Neural progenitor cell (in vitro differentiated cells): Measurements from ENCODE around the gene ONECUT1. TPM values are rescaled to one million over a fixed set of nuclear protein-coding genes. Genes with fewer than 3 reads are reported as not detected.

Experiments used
- DNase-seq: peaks from one replicate; pipeline ENCODE4 v3.0.0-alpha.2; 2016; ENCODE audit warnings: low spot score
- H2AFZ ChIP-seq: fragments of 200-600 bp; sonication (generic); replicated peaks from 2 replicates; pipeline ENCODE4 v1.6.1; 2016; ENCODE audit warnings: antibody characterized with exemption
- H3F3A ChIP-seq: fragments of 200-600 bp; sonication (generic); 2 replicates; pipeline ENCODE4 v1.6.1; 2016; ENCODE audit warnings: antibody characterized with exemption, low read depth
- H3K27ac ChIP-seq: fragments of 200-600 bp; sonication (generic); 2 replicates; pipeline ENCODE4 v1.5.1; 2016; ENCODE audit warnings: mild to moderate bottlenecking
- H3K27me3 ChIP-seq: fragments of 200-600 bp; sonication (generic); 2 replicates; pipeline ENCODE4 v1.6.1; 2016; ENCODE audit warnings: mild to moderate bottlenecking, moderate library complexity
- H3K36me3 ChIP-seq: fragments of 200-600 bp; sonication (generic); 2 replicates; pipeline ENCODE4 v1.5.1; 2016
- H3K4me1 ChIP-seq: fragments of 200-600 bp; sonication (generic); 2 replicates; pipeline ENCODE4 v1.6.1; 2016; ENCODE audit warnings: mixed run types
- H3K4me2 ChIP-seq: fragments of 200-600 bp; sonication (generic); 2 replicates; pipeline ENCODE4 v1.6.1; 2016
- H3K4me3 ChIP-seq: fragments of 200-600 bp; sonication (generic); 2 replicates; pipeline ENCODE4 v1.5.1; 2016
- H3K79me2 ChIP-seq: fragments of 200-600 bp; sonication (generic); 2 replicates; pipeline ENCODE4 v1.6.1; 2016; ENCODE audit warnings: low read depth
- H3K9ac ChIP-seq: fragments of 200-600 bp; sonication (generic); 2 replicates; pipeline ENCODE4 v1.6.1; 2016
- H3K9me3 ChIP-seq: fragments of 200-600 bp; sonication (generic); 2 replicates; pipeline ENCODE4 v1.5.1; 2016; ENCODE audit warnings: low read depth
- H4K20me1 ChIP-seq: fragments of 200-600 bp; sonication (generic); 2 replicates; pipeline ENCODE4 v1.6.1; 2016; ENCODE audit warnings: low read depth
- H3K27ac Mint-ChIP-seq: 3 replicates; pipeline ENCODE4 v1.8.0; 2021; ENCODE audit warnings: mixed read lengths
- H3K27me3 Mint-ChIP-seq: 2 replicates; pipeline ENCODE4 v1.8.0; 2022; ENCODE audit warnings: low read depth, mild to moderate bottlenecking, inconsistent platforms, moderate library complexity, mixed read lengths; ENCODE audit not compliant: insufficient read depth
- H3K36me3 Mint-ChIP-seq: 3 replicates; pipeline ENCODE4 v1.8.0; 2021; ENCODE audit warnings: mixed read lengths
- H3K4me1 Mint-ChIP-seq: 3 replicates; pipeline ENCODE4 v1.8.0; 2021; ENCODE audit warnings: mixed read lengths
- H3K4me3 Mint-ChIP-seq: 3 replicates; pipeline ENCODE4 v1.8.0; 2021; ENCODE audit warnings: mild to moderate bottlenecking, moderate library complexity, mixed read lengths
- H3K9me3 Mint-ChIP-seq: 3 replicates; pipeline ENCODE4 v1.8.0; 2020; ENCODE audit warnings: mixed read lengths
- CTCF ChIP-seq: fragments of 200-600 bp; sonication (generic); IDR thresholded peaks from 2 replicates; pipeline ENCODE4 v1.5.1; 2017; ENCODE audit warnings: antibody characterized with exemption, mild to moderate bottlenecking
- EZH2 ChIP-seq: fragments of 200-600 bp; sonication (generic); IDR thresholded peaks from 2 replicates; pipeline ENCODE4 v1.6.1; 2017; ENCODE audit warnings: antibody characterized with exemption, mild to moderate bottlenecking, moderate library complexity
- EZH2phosphoT487 ChIP-seq: fragments of 200-600 bp; sonication (generic); IDR thresholded peaks from 2 replicates; pipeline ENCODE4 v1.6.1; 2017; ENCODE audit warnings: antibody characterized with exemption
- total RNA-seq: library from RNA; depleted of rRNA; stranded (reverse); fragments of >200 nt; gene quantifications from 2 replicates; pipeline ENCODE4 v1.2.3, GENCODE V29; 2015; ENCODE audit warnings: low replicate concordance

Gene ONECUT1
- total RNA-seq, 1 donor from 2014 or later, result 1.5 TPM

- H3K27ac Mint-ChIP-seq, result no peak overlapping the region
- no peak overlapping the region for H2AFZ ChIP-seq
- H3K9ac ChIP-seq, result no peak overlapping the region
- no peaks in the 10 kb centered on the region for H3K79me2 ChIP-seq
- H3K4me1 ChIP-seq, result no peaks in the 10 kb centered on the region
- H3K9me3 ChIP-seq, result no peaks in the 10 kb centered on the region
- H4K20me1 ChIP-seq, result no peaks in the 10 kb centered on the region
- H3K4me2 ChIP-seq, result no peak overlapping the region
- H3K27me3 Mint-ChIP-seq, result peaks cover 3% of the 10 kb centered on the region
- no peaks in the 10 kb centered on the region for H3K9me3 Mint-ChIP-seq
- no peaks in the 10 kb centered on the region for H3K4me1 Mint-ChIP-seq
- no peaks in the 10 kb centered on the region for H3K36me3 ChIP-seq
- no peak for DNase-seq
- TF ChIP-seq EZH2, result no peak
- no peak for TF ChIP-seq CTCF
- TF ChIP-seq EZH2phosphoT487, result no peak
- no peak overlapping the region for H3K27ac ChIP-seq
- no peak overlapping the region for H3K4me3 Mint-ChIP-seq
- no peak overlapping the region for H3K4me3 ChIP-seq
- H3K36me3 Mint-ChIP-seq, result no peaks in the 10 kb centered on the region
- no peaks in the 10 kb centered on the region for H3K27me3 ChIP-seq
- H3F3A ChIP-seq, result no peaks in the 10 kb centered on the region
Measured at GRCh38 chr15:52727815-52728214, 62.3 kb downstream of the ONECUT1 start.

GRCh38 chr15:52726195-52726594 is 63.9 kb downstream of the ONECUT1 start:
- Histone ChIP-seq H3K27ac (no peak overlapping the region), H3K9me3 (no peaks in the 10 kb centered on the region), H4K20me1 (no peaks in the 10 kb centered on the region), H3K9ac (no peak overlapping the region), H3K4me2 (no peak overlapping the region), H3K27me3 (no peaks in the 10 kb centered on the region), H3K4me3 (no peak overlapping the region), H2AFZ (no peak overlapping the region), H3K79me2 (no peaks in the 10 kb centered on the region), H3K36me3 (no peaks in the 10 kb centered on the region), H3F3A (no peaks in the 10 kb centered on the region), H3K4me1 (no peaks in the 10 kb centered on the region)
- H3K27me3 Mint-ChIP-seq, result peaks cover 3% of the 10 kb centered on the region
- no peaks in the 10 kb centered on the region for H3K4me1 Mint-ChIP-seq
- no peak for DNase-seq
- no peaks in the 10 kb centered on the region for H3K9me3 Mint-ChIP-seq
- no peaks in the 10 kb centered on the region for H3K36me3 Mint-ChIP-seq
- TF ChIP-seq EZH2phosphoT487, result no peak
- H3K4me3 Mint-ChIP-seq, result no peak overlapping the region
- no peak overlapping the region for H3K27ac Mint-ChIP-seq

- no peak for DNase-seq
- Histone ChIP-seq H3K4me2 (no peak overlapping the region), H2AFZ (no peak overlapping the region), H3K9me3 (no peaks in the 10 kb centered on the region), H3K36me3 (no peaks in the 10 kb centered on the region), H3K4me3 (no peak overlapping the region), H3K27ac (no peak overlapping the region), H4K20me1 (no peaks in the 10 kb centered on the region), H3F3A (no peaks in the 10 kb centered on the region), H3K27me3 (no peaks in the 10 kb centered on the region), H3K79me2 (no peaks in the 10 kb centered on the region), H3K9ac (no peak overlapping the region), H3K4me1 (peaks cover 6% of the 10 kb centered on the region)
- Mint-ChIP-seq H3K27me3 (peaks cover 3% of the 10 kb centered on the region), H3K4me1 (peaks cover 9% of the 10 kb centered on the region), H3K9me3 (peaks cover 3% of the 10 kb centered on the region), H3K27ac (peak overlapping the region; percentile 72), H3K4me3 (no peak overlapping the region), H3K36me3 (no peaks in the 10 kb centered on the region)
- TF ChIP-seq CTCF, result no peak
- no peak for TF ChIP-seq EZH2phosphoT487
- no peak for TF ChIP-seq EZH2
Measured at GRCh38 chr15:52718551-52718950, 71.6 kb downstream of the ONECUT1 start.

- Histone ChIP-seq H3K79me2 (no peaks in the 10 kb centered on the region), H3K4me3 (no peak overlapping the region), H3F3A (no peaks in the 10 kb centered on the region), H2AFZ (peak overlapping the region; percentile 84), H3K27ac (no peak overlapping the region), H3K27me3 (no peaks in the 10 kb centered on the region), H3K36me3 (no peaks in the 10 kb centered on the region), H3K4me2 (no peak overlapping the region), H4K20me1 (no peaks in the 10 kb centered on the region), H3K9ac (no peak overlapping the region), H3K4me1 (peaks cover 6% of the 10 kb centered on the region), H3K9me3 (no peaks in the 10 kb centered on the region)
- Mint-ChIP-seq H3K4me3 (no peak overlapping the region), H3K36me3 (no peaks in the 10 kb centered on the region), H3K9me3 (peaks cover 3% of the 10 kb centered on the region), H3K27me3 (peaks cover 3% of the 10 kb centered on the region), H3K27ac (no peak overlapping the region), H3K4me1 (peaks cover 15% of the 10 kb centered on the region)
- TF ChIP-seq EZH2phosphoT487 (no peak), EZH2 (no peak)
- peak; percentile 18 for DNase-seq
Measured at GRCh38 chr15:52717924-52718323, 72.2 kb downstream of the ONECUT1 start.
